Left ventricle myocardium inferior (tissue), 1 donor: ENCODE measurements around the gene FNDC3A. TPM values are rescaled to one million over a fixed set of nuclear protein-coding genes. Genes with fewer than 3 reads are reported as not detected.
A peak's percentile ranks its signal among the peaks of the same experiment; 100 is the strongest.
"Not testable (repeated sequence)": the region's sequence is repeated elsewhere in the genome, so short reads cannot be mapped to it uniquely, and the experiment has no call there.

Source experiments
- DNase-seq: peaks from one replicate; pipeline ENCODE4 v3.0.0-alpha.2; 2020
- H3K27ac ChIP-seq: fragments of 200-600 bp; replicated peaks from 2 replicates; pipeline ENCODE4 v1.8.0; 2021
- H3K27me3 ChIP-seq: fragments of 200-600 bp; 2 replicates; pipeline ENCODE4 v1.8.0; 2021; ENCODE audit warnings: low read depth
- H3K36me3 ChIP-seq: fragments of 200-600 bp; 2 replicates; pipeline ENCODE4 v1.8.0; 2021
- H3K4me1 ChIP-seq: fragments of 200-600 bp; 2 replicates; pipeline ENCODE4 v1.8.0; 2021
- H3K4me3 ChIP-seq: fragments of 200-600 bp; 2 replicates; pipeline ENCODE4 v1.8.0; 2021; ENCODE audit warnings: mild to moderate bottlenecking, moderate library complexity
- H3K9me3 ChIP-seq: fragments of 200-600 bp; replicated peaks from 2 replicates; pipeline ENCODE4 v1.8.0; 2021
- intact Hi-C: fragments of 100-400 bp; cut with micrococcal nuclease; formaldehyde crosslinking; loops from one replicate; pipeline ENCODE4 v1.11.0; 2022
- total RNA-seq: library from RNA; stranded (reverse); fragmentation: NEBNext Ultra II Directional; extraction: Animal tissue kit (Norgen Biotek cat#: 25700); gene quantifications from one replicate; pipeline ENCODE4 v1.2.1, GENCODE V29; 2021
- TF ChIP-seq, protein P1 (sequence below): fragments of 200-600 bp; IDR thresholded peaks from 2 replicates; pipeline ENCODE4 v1.8.0; 2021; ENCODE audit warnings: antibody characterized with exemption, mild to moderate bottlenecking, borderline replicate concordance
- donor health status: DM: no; HTN: yes; CAD: no; lungs with severe emphysema.

The FNDC3A gene
- total RNA-seq, 1 donor from 2014 or later = 18.9 TPM

DNA sequence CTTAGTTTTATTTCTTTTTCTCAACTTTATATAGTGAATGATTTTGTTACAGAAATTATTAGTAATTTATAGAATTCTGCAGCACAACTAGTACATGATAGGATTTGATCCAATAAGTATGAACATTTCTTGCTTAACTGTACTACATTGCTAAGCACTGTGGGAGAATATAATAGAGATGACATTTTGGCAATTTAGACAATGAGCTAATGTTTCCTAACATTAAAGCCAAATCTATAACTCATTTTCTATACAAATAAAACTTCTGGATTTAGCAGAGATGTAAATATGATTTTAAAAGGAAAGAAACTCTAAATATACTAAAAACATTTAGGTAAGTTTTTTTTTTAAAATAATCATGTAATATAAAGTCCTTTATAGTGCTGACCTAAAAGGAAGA lies 87.3 kb downstream of the FNDC3A start:
- H3K36me3 ChIP-seq = no peaks in the 10 kb centered on the region
- peak overlapping the region; percentile 32 for H3K27ac ChIP-seq
- H3K4me3 ChIP-seq = no peak overlapping the region
- no peaks in the 10 kb centered on the region for H3K9me3 ChIP-seq
- TF ChIP-seq, protein P1, sequence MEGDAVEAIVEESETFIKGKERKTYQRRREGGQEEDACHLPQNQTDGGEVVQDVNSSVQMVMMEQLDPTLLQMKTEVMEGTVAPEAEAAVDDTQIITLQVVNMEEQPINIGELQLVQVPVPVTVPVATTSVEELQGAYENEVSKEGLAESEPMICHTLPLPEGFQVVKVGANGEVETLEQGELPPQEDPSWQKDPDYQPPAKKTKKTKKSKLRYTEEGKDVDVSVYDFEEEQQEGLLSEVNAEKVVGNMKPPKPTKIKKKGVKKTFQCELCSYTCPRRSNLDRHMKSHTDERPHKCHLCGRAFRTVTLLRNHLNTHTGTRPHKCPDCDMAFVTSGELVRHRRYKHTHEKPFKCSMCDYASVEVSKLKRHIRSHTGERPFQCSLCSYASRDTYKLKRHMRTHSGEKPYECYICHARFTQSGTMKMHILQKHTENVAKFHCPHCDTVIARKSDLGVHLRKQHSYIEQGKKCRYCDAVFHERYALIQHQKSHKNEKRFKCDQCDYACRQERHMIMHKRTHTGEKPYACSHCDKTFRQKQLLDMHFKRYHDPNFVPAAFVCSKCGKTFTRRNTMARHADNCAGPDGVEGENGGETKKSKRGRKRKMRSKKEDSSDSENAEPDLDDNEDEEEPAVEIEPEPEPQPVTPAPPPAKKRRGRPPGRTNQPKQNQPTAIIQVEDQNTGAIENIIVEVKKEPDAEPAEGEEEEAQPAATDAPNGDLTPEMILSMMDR = no peak
- no peaks in the 10 kb centered on the region for H3K27me3 ChIP-seq
- peaks cover 26% of the 10 kb centered on the region for H3K4me1 ChIP-seq
- no peak for DNase-seq
- intact Hi-C loops = no loop called here

DNA sequence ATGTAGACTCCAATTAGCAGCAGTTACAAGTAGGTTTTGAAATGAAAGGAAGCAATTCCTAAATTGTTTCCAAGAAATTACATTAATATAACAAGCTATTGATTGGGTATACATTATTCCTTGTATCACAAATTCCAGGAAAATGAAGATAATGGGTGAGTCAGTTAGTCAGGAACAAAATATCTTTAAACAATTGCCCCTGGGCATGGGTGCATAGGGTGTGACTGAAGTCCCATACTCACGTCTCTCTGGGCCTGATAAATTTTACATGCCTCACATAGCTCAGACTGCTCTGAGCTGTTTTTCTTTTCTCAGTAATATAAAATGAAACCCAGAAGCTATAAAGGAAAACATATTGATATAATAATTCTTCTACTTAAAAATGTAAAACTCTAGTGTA lies 87.8 kb downstream of the FNDC3A start:
- DNase-seq = no peak
- peaks cover 26% of the 10 kb centered on the region for H3K4me1 ChIP-seq
- no peaks in the 10 kb centered on the region for H3K36me3 ChIP-seq
- no peaks in the 10 kb centered on the region for H3K27me3 ChIP-seq
- TF ChIP-seq, protein P1 = no peak
- intact Hi-C loops = no loop called here
- peak overlapping the region; percentile 32 for H3K27ac ChIP-seq
- H3K9me3 ChIP-seq = peaks cover 3% of the 10 kb centered on the region
- H3K4me3 ChIP-seq = no peak overlapping the region

DNA sequence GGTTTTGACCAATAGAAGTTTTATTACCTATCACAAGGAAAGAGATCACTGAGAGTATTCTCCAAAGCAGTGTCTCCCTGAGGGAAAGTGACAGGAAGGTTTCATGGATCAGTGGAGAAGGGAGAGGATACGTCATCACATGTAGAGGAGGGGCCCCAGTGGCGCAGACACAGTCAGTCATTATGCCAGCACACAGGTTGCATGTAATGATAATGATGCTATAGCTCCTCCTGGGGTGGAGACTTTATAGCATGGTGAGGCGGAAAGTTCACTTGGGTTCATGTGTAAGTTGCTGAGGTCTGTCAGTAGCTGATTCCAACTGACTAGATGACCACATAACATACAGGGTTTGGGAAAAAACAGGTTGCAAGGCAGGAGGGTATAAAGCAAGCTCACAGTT lies 88.8 kb downstream of the FNDC3A start:
- Histone ChIP-seq H3K27me3 (no peaks in the 10 kb centered on the region), H3K4me1 (peaks cover 26% of the 10 kb centered on the region), H3K36me3 (no peaks in the 10 kb centered on the region), H3K4me3 (no peak overlapping the region), H3K27ac (no peak overlapping the region), H3K9me3 (peaks cover 5% of the 10 kb centered on the region)
- TF ChIP-seq, protein P1 = no peak
- no peak for DNase-seq
- intact Hi-C loops = no loop called here

DNA sequence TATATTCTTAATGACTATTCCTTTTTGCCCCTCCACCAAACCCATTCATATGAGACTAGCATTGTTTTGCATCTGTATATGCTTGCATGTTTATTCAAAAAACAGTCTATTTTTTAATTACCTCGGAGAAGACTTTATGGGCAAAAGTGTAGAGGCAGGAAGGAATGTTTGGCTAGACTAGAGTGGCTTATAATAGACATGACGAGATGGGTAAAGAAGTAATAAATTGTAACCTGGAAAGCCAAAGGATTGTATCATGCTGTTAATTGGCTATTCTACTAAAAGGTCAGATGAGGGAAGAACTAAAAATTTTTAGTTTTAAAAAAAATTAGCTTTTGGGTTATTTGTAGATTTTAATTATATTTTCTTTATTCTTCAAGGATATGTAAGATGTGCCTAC lies 91.1 kb downstream of the FNDC3A start:
- H3K4me3 ChIP-seq = no peak overlapping the region
- H3K36me3 ChIP-seq = no peaks in the 10 kb centered on the region
- intact Hi-C loops = no loop called here
- H3K9me3 ChIP-seq = peaks cover 5% of the 10 kb centered on the region
- H3K4me1 ChIP-seq = peaks cover 26% of the 10 kb centered on the region
- no peaks in the 10 kb centered on the region for H3K27me3 ChIP-seq
- DNase-seq = no peak
- TF ChIP-seq, protein P1 = no peak
- no peak overlapping the region for H3K27ac ChIP-seq

DNA sequence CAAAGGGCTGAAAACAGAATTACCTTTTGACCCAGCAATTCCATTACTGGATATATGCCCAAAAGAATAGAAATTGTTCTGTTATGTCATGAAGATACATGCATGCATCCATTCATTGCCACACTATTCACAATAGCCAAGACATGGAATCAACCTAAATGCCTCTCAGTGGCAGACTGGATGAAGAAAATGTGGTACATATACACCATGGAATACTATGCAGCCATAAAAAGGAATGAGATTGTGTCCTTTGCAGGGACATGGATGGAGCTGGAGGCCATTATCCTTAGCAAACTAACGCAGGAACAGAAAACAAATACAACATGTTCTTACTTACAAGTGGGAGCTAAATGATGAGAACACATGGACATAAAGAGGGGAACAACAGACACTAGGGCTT lies 92.8 kb downstream of the FNDC3A start:
- H3K27ac ChIP-seq, intact Hi-C loops, H3K36me3 ChIP-seq, H3K27me3 ChIP-seq, DNase-seq, H3K9me3 ChIP-seq, H3K4me3 ChIP-seq: not testable (repeated sequence)
- peaks cover 18% of the 10 kb centered on the region for H3K4me1 ChIP-seq

DNA sequence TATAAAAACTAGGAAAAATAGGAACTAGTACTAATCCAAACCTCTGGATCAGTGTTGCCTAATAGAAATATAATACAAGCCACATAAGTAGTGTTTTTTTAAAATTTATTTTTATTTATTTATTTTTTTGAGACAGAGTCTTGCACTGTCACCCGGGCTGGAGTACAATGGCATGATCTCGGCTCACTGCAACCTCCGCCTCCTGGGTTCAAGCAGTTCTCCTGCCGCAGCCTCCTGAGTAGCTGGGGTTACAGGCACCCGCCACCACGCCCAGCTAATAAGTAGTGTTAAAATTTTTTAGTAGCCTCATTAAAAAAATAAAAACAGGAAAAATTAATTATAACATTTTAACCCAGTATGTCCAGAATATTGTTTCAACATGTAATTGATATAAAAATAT lies 94.3 kb downstream of the FNDC3A start:
- H3K9me3 ChIP-seq, DNase-seq, H3K27ac ChIP-seq, H3K27me3 ChIP-seq, intact Hi-C loops, H3K36me3 ChIP-seq, H3K4me3 ChIP-seq: not testable (repeated sequence)
- peaks cover 17% of the 10 kb centered on the region for H3K4me1 ChIP-seq

DNA sequence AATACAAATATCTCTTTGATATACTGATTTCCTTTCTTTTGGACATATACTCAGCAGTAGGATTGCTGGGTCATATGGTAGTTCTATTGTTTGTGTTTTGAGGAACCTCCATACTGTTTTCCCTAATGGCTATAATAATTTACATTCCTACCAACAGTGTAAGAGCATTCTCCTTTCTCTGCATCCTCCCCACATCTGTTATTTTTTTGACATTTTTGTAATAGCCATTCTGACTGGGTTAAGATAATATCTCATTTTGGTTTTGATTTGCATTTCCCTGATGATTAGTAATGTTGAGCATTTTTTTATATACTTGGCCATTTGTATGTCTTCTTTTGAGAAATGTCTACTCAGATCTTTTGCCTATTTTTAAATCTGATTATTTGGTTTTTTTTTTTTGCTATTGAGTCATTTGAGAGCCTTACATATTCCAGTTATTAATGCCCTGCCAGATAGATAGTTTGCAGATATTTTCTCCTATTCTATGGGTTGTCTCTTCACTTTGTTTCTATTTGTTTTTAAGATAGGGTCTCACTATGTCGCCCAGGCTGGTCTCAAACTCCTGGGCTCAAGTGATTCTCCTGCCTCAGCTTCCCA lies 95.7 kb downstream of the FNDC3A start:
- no peaks in the 10 kb centered on the region for H3K27me3 ChIP-seq
- no peak for DNase-seq
- peaks cover 23% of the 10 kb centered on the region for H3K4me1 ChIP-seq
- H3K27ac ChIP-seq = no peak overlapping the region
- intact Hi-C loops = no loop called here
- no peak overlapping the region for H3K4me3 ChIP-seq
- no peaks in the 10 kb centered on the region for H3K36me3 ChIP-seq
- peaks cover 5% of the 10 kb centered on the region for H3K9me3 ChIP-seq
- TF ChIP-seq, protein P1 = no peak
